ENCODE measurements around the gene CACNA1S. TPM values are rescaled to one million over a fixed set of nuclear protein-coding genes. Genes with fewer than 3 reads are reported as not detected.

CACNA1S gene
- total RNA-seq, 1 experiment from 2014 or later: not detected

DNA sequence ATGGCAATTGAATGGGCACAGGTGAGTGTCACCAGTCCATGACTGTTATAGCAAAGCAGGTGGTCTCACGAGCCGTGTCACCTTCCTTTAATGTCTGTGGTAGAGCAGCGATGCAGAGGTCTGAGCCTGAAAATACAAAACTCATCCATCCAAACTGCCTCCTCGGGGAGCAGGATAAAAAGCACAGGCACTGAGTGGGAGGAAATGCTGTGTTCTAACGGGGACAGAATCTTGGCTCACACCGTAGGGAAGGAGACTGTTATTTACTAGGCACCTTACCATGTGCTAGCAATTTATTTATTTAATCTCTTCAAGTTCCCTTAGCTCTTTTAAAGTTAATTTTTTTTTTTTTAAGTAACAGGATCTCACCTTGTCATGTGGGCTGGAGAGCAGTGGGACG is 13.6 kb upstream of the CACNA1S start:
- no peaks in the 10 kb centered on the region for H3K9me3 ChIP-seq (ENCODE audit: control insufficient read depth, low read depth, low read length)
- H4K8ac ChIP-seq (replicated peaks; ENCODE audit: insufficient read length, low read depth, low read length): peak overlapping the region; percentile 34
- Mint-ChIP-seq H3K27me3 (ENCODE audit: low read depth) (peaks cover 27% of the 10 kb centered on the region), H3K9me3 (no peaks in the 10 kb centered on the region), H3K4me3 (no peak overlapping the region), H3K36me3 (ENCODE audit: insufficient read depth in 1 of 3, low read depth in 3 of 3) (no peaks in the 10 kb centered on the region), H3K4me1 (peaks cover 11 to 14% of the 10 kb centered on the region in 2 experiments), H3K27ac (no peak overlapping the region)
- no peak overlapping the region for H3K4ac ChIP-seq (ENCODE audit: low read depth, low read length)
- no peak overlapping the region for H2AK5ac ChIP-seq (ENCODE audit: insufficient read length, low read length)
- H3K79me2 ChIP-seq (ENCODE audit: insufficient read depth, low read length): no peaks in the 10 kb centered on the region
- no peak overlapping the region for H3K56ac ChIP-seq (ENCODE audit: insufficient read length, low read depth, low read length)
- H2BK120ac ChIP-seq (ENCODE audit: low read depth, low read length, poor library complexity, severe bottlenecking): no peak overlapping the region
- no peak overlapping the region for H4K91ac ChIP-seq (ENCODE audit: insufficient read length, low read depth, low read length)
- TF ChIP-seq, protein P1, sequence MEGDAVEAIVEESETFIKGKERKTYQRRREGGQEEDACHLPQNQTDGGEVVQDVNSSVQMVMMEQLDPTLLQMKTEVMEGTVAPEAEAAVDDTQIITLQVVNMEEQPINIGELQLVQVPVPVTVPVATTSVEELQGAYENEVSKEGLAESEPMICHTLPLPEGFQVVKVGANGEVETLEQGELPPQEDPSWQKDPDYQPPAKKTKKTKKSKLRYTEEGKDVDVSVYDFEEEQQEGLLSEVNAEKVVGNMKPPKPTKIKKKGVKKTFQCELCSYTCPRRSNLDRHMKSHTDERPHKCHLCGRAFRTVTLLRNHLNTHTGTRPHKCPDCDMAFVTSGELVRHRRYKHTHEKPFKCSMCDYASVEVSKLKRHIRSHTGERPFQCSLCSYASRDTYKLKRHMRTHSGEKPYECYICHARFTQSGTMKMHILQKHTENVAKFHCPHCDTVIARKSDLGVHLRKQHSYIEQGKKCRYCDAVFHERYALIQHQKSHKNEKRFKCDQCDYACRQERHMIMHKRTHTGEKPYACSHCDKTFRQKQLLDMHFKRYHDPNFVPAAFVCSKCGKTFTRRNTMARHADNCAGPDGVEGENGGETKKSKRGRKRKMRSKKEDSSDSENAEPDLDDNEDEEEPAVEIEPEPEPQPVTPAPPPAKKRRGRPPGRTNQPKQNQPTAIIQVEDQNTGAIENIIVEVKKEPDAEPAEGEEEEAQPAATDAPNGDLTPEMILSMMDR (conservative IDR thresholded peaks at IDR 0.05): no peak
- no peak for DNase-seq
- H2BK12ac ChIP-seq (ENCODE audit: insufficient read length, low read depth, low read length): no peak overlapping the region
- H3K4me2 ChIP-seq (ENCODE audit: insufficient read depth, insufficient read length, low read length): no peak overlapping the region
- H3K23me2 ChIP-seq (ENCODE audit: insufficient read length, low read depth, low read length, poor library complexity, severe bottlenecking): no peaks in the 10 kb centered on the region
- no peak overlapping the region for H3K9ac ChIP-seq (ENCODE audit: extremely low read depth, insufficient read length, low read length)
- H4K5ac ChIP-seq (ENCODE audit: insufficient read length, low read depth, low read length): no peak overlapping the region
- no peak overlapping the region for H3K14ac ChIP-seq (ENCODE audit: insufficient read depth, low read length)
- no peak overlapping the region for H3K23ac ChIP-seq (ENCODE audit: insufficient read length, low read depth, low read length)
- no peaks in the 10 kb centered on the region for H3K79me1 ChIP-seq (ENCODE audit: insufficient read depth, low read depth, low read length, poor library complexity, severe bottlenecking)
- H3T11ph ChIP-seq (ENCODE audit: low read length): no peak overlapping the region
- H4K20me1 ChIP-seq (ENCODE audit: control insufficient read depth, insufficient read depth, insufficient read length): peaks cover 2% of the 10 kb centered on the region
- H2AFZ ChIP-seq (ENCODE audit: low read length): no peak overlapping the region
- no peak overlapping the region for H2BK15ac ChIP-seq (ENCODE audit: low read depth, low read length)
- WGBS (ENCODE audit: extremely low coverage, insufficient read length, low lambda C conversion rate): no CpG with 5 or more reads among the region's 7 CpGs
- no peak overlapping the region for H3K27ac ChIP-seq (ENCODE audit: insufficient read length, low read depth, low read length)
- no peak overlapping the region for H2BK20ac ChIP-seq (ENCODE audit: low read depth, low read length, poor library complexity, severe bottlenecking)
- no peaks in the 10 kb centered on the region for H3K27me3 ChIP-seq (ENCODE audit: insufficient read depth, low read length)
- no peak overlapping the region for H3K18ac ChIP-seq (ENCODE audit: insufficient read length, low read depth, low read length)
- no peak overlapping the region for H2BK5ac ChIP-seq (ENCODE audit: insufficient read length, low read length)
- H3K4me1 ChIP-seq (ENCODE audit: insufficient read depth, low read length): no peaks in the 10 kb centered on the region

Data from H9 (cell line).